Heart right ventricle (tissue), 16 donors: Measurements from ENCODE around the gene PSPC1. TPM values are rescaled to one million over a fixed set of nuclear protein-coding genes. Genes with fewer than 3 reads are reported as not detected.

ENCODE experiments used
- ATAC-seq, 8 donors: fragments of 200-7000 bp; cut with Tn5 transposase; one replicate each; pipeline ENCODE4 v1.9.1; 2020; ENCODE audit warnings: mild to moderate bottlenecking in 8 of 8, moderate library complexity in 8 of 8, moderate number of reproducible peaks in 1 of 8
- DNase-seq, 2 donors: peaks; one replicate each; pipeline ENCODE4 v3.0.0-alpha.2; 2020
- H3K27ac ChIP-seq, 10 donors: fragments of 200-600 bp; sonication (generic) in 2 of 10; one replicate each; pipeline versions ENCODE4 v1.5.0 to v1.8.0; 2020 to 2022; ENCODE audit warnings: mild to moderate bottlenecking in 3 of 10
- H3K27me3 ChIP-seq, 7 donors: fragments of 200-600 bp; one replicate each; pipeline ENCODE4 v1.8.0; 2021 to 2022; ENCODE audit warnings: mild to moderate bottlenecking in 2 of 7
- H3K36me3 ChIP-seq, 9 donors: fragments of 200-600 bp; sonication (generic) in 1 of 9; one replicate each; pipeline versions ENCODE4 v1.5.0 to v1.8.0; 2020 to 2022; ENCODE audit warnings: mild to moderate bottlenecking in 2 of 9
- H3K4me1 ChIP-seq, 9 donors: fragments of 200-600 bp; sonication (generic) in 1 of 9; one replicate each; pipeline versions ENCODE4 v1.5.0 to v1.8.0; 2020 to 2022; ENCODE audit warnings: mild to moderate bottlenecking in 4 of 9
- H3K4me3 ChIP-seq, 10 donors: fragments of 200-600 bp; sonication (generic) in 2 of 10; one replicate each; pipeline versions ENCODE4 v1.5.0 to v1.8.0; 2020 to 2022; ENCODE audit warnings: mild to moderate bottlenecking in 7 of 10, moderate library complexity in 2 of 10
- H3K9me3 ChIP-seq, 11 donors: fragments of 200-600 bp in 10 of 11; sonication (generic) in 2 of 11; one replicate each; pipeline versions ENCODE4 v1.5.0 to v1.8.0; 2013 to 2022; ENCODE audit warnings: mild to moderate bottlenecking in 2 of 11, control low read depth in 1 of 11, moderate library complexity in 1 of 11
- CTCF ChIP-seq, 9 donors: fragments of 200-600 bp; sonication (generic) in 2 of 9; IDR thresholded peaks; one replicate each; pipeline versions ENCODE4 v1.5.0 to v1.8.0; 2021 to 2022; ENCODE audit warnings: antibody characterized with exemption in 9 of 9, mild to moderate bottlenecking in 5 of 9, moderate library complexity in 1 of 9
- whole genome bisulfite sequencing, 2 donors: extraction: QIAGEN DNeasy Blood & Tissue Kit; methylation state at CpG; one replicate each; pipeline ENCODE4 v1.1.7; 2013; ENCODE audit warnings: inconsistent platforms in 1 of 2; 5-methylcytosine and 5-hydroxymethylcytosine counted together
- intact Hi-C, 10 donors: fragments of 100-400 bp; cut with DNase I; formaldehyde crosslinking; loops; one replicate each; pipeline versions ENCODE4 v1.11.1 to v1.14.2; 2022
- polyA plus RNA-seq, 2 donors: library from polyadenylated mRNA; stranded (reverse); fragments of 200-250 nt; gene quantifications; one replicate each; pipeline ENCODE4 v1.2.3, GENCODE V29; 2013
- total RNA-seq, 10 donors: library from RNA; stranded (reverse); fragmentation: NEBNext Ultra II Directional in 3 of 10; extraction: Animal tissue kit (Norgen Biotek cat#: 25700) in 3 of 10; gene quantifications; one replicate each; pipeline versions ENCODE4 v1.2.1 to v1.2.4, GENCODE V29; 2021 to 2023
- donor health status: Arrhythmogenic right ventricular cardiomyopathy.
- donor health status: ischemic (EF 13 %, LVEDD 7.1; RV severe dilation, severe dysfunction).
- donor health status: healthy with polysubstance abuse.
- donor health status: DM: no; HTN: yes; CAD: no.
- donor health status: DM: no; HTN: no; CAD: no.
- donor health status: ischemic (EF 25% LVEDD 6.9; RV normal size, moderate dysfunction).
- donor health status: ischemic (EF 25% LVEDD 5.7; RV mildly dilated, moderate dysfunction).
- donor health status: healthy.
- donor health status: DM: yes; HTN: yes; CAD: no.
- donor health status: Ischemic cardiomyopathy.
- donor health status: ischemic (EF 35%, LVEDD 5.7; RV mildly dilated, moderate dysfunction).
- donor health status: nonischemic (EF 11% LVEDD 7.7; RV severe dilation, severe dysfunction).
- donor health status: DM: yes; HTN: yes; CAD: no.
- donor health status: PGD.
- donor health status: ischemic (EF 29% LVEDD 5.4; RV normal size, mild dysfunction).
- donor health status: nonischemic (EF 23%, LVEDD 6.1; RV moderate dilation, normal function).

Gene PSPC1
- total and polyA plus RNA-seq, 12 donors = 20.7 to 34.0 (median 25.6) TPM

- intact Hi-C loops = no loop called here
- TF ChIP-seq CTCF (IDR thresholded peaks at IDR 0.05) = no peak
- 86 to 87% methylated on average over 14 of the region's 14 CpGs for WGBS, 2 donors
- ATAC-seq (peak in 2 of 8 donors; percentile 20 to 34), DNase-seq (no peak)
- H3K9me3 ChIP-seq = no peaks in the 10 kb centered on the region
- no peaks in the 10 kb centered on the region for H3K27me3 ChIP-seq
- H3K27ac ChIP-seq = no peak overlapping the region
- H3K36me3 ChIP-seq = peaks cover 0 to 100% (median 77%) of the 10 kb centered on the region in 9 donors
- H3K4me1 ChIP-seq = peaks cover 0 to 18% (median 5%) of the 10 kb centered on the region in 9 donors
- H3K4me3 ChIP-seq = no peak overlapping the region
Measured at GRCh38 chr13:19664481-19665230, 118.1 kb downstream of the PSPC1 start.

- intact Hi-C loops = no loop called here
- ATAC-seq (no peak), DNase-seq (no peak)
- TF ChIP-seq CTCF (IDR thresholded peaks at IDR 0.05) = no peak
- Histone ChIP-seq H3K27me3 (no peaks in the 10 kb centered on the region), H3K4me3 (no peak overlapping the region), H3K4me1 (peaks cover 0 to 18% (median 5%) of the 10 kb centered on the region in 9 donors), H3K36me3 (peaks cover 0 to 100% (median 72%) of the 10 kb centered on the region in 9 donors), H3K27ac (no peak overlapping the region), H3K9me3 (no peaks in the 10 kb centered on the region)
- 86 to 92% methylated on average over 13 of the region's 13 CpGs for WGBS, 2 donors
Measured at GRCh38 chr13:19663416-19663979, 119.2 kb downstream of the PSPC1 start.

GRCh38 chr13:19661561-19661960, 121.2 kb downstream of the PSPC1 start:
- no peak for ATAC-seq
- no peak for DNase-seq
- no peak overlapping the region for H3K4me3 ChIP-seq
- no peaks in the 10 kb centered on the region for H3K9me3 ChIP-seq
- H3K36me3 ChIP-seq = peaks cover 0 to 98% (median 57%) of the 10 kb centered on the region in 9 donors
- no peak for TF ChIP-seq CTCF (IDR thresholded peaks at IDR 0.05)
- peaks cover 0 to 18% (median 5%) of the 10 kb centered on the region in 9 donors for H3K4me1 ChIP-seq
- H3K27me3 ChIP-seq = no peaks in the 10 kb centered on the region
- WGBS, 2 donors = 95% methylated on average over 15 of the region's 15 CpGs
- H3K27ac ChIP-seq = no peak overlapping the region
- intact Hi-C loops = no loop called here

GRCh38 chr13:19661126-19661525, 121.6 kb downstream of the PSPC1 start:
- Histone ChIP-seq H3K4me1 (peaks cover 0 to 18% (median 5%) of the 10 kb centered on the region in 9 donors), H3K36me3 (peaks cover 0 to 98% (median 52%) of the 10 kb centered on the region in 9 donors), H3K27me3 (no peaks in the 10 kb centered on the region), H3K4me3 (no peak overlapping the region), H3K9me3 (no peaks in the 10 kb centered on the region), H3K27ac (no peak overlapping the region)
- DNase-seq (no peak), ATAC-seq (no peak)
- 88 to 95% methylated on average over 2 of the region's 2 CpGs for WGBS, 2 donors
- intact Hi-C loops = no loop called here
- no peak for TF ChIP-seq CTCF (IDR thresholded peaks at IDR 0.05)
